ENCODE results near the gene MCC.

DNA sequence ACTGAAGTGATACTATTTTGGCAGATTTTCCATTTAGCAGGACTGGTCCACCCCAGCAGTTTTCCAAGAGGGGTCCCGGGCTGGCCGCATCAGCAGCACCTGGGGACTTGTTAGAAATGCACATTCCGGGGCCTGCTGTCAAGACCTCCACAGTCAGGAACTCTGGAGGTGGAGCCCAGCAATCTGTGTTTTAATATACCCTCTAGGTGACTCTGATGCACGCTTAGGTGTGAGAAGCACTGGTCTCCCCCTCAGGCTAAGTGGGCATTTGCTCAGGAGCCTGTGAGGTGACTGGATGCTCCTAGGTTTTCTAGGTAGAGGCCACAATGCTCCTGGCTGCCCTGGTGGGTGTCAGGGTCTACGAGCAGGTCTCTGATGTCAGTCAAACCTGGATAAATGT, 430.0 kb downstream of the MCC start:
- no peak for TF ChIP-seq CTCF (IDR thresholded peaks at IDR 0.05)
- TF ChIP-seq POLR2A (IDR thresholded peaks at IDR 0.05), result no peak

All from uterus (tissue), 2 donors.